Activated effector memory CD4-positive, alpha-beta T cell treated with anti-CD3 and anti-CD28 coated beads, Interleukin-2, amount 50 U/mL, for 16 hours (primary cell): Measurements from ENCODE around the gene LRP1.

Source experiments
- DNase-seq: peaks from one replicate; pipeline ENCODE4 v3.0.0-alpha.2; 2020

LRP1 gene

GRCh38 chr12:57094208-57095160 is 33.8 kb upstream of the LRP1 start:
- DNase-seq = no peak

GRCh38 chr12:57095440-57095839 is 32.8 kb upstream of the LRP1 start:
- no peak for DNase-seq

GRCh38 chr12:57096099-57096572 is 32.1 kb upstream of the LRP1 start:
- DNase-seq = no peak

- DNase-seq = no peak
Observed at GRCh38 chr12:57096748-57097553, 31.3 kb upstream of the LRP1 start.

- no peak for DNase-seq
Observed at GRCh38 chr12:57097554-57097835, 30.8 kb upstream of the LRP1 start.

GRCh38 chr12:57098546-57098945 is 29.7 kb upstream of the LRP1 start:
- no peak for DNase-seq

GRCh38 chr12:57099047-57099714 is 29.1 kb upstream of the LRP1 start:
- DNase-seq = no peak

- DNase-seq = no peak
Observed at GRCh38 chr12:57099766-57100165, 28.5 kb upstream of the LRP1 start.

- DNase-seq = no peak
Observed at GRCh38 chr12:57101892-57102695, 26.2 kb upstream of the LRP1 start.

- DNase-seq = no peak
Observed at GRCh38 chr12:57103856-57104255, 24.4 kb upstream of the LRP1 start.

- DNase-seq = no peak
Observed at GRCh38 chr12:57104292-57104910, 23.9 kb upstream of the LRP1 start.

- DNase-seq = no peak
Observed at GRCh38 chr12:57105011-57105753, 23.1 kb upstream of the LRP1 start.

- no peak for DNase-seq
Observed at GRCh38 chr12:57106021-57106708, 22.1 kb upstream of the LRP1 start.

GRCh38 chr12:57107456-57108155 is 20.7 kb upstream of the LRP1 start:
- no peak for DNase-seq

GRCh38 chr12:57109207-57110103 is 18.8 kb upstream of the LRP1 start:
- DNase-seq = no peak

- DNase-seq = peak; percentile 91
Observed at GRCh38 chr12:57110104-57111030, 17.9 kb upstream of the LRP1 start.

- peak; percentile 93 for DNase-seq
Observed at GRCh38 chr12:57111031-57111734, 17.1 kb upstream of the LRP1 start, which contains the start of gene STAT6. Gene STAT6, minus strand, starts transcription at chr12:57111362. Its CDS starts 3,084 bp downstream, at chr12:57108278.
